Kidney (tissue), 14 donors: ENCODE results near the gene FZD1. TPM values are rescaled to one million over a fixed set of nuclear protein-coding genes. Genes with fewer than 3 reads are reported as not detected.
A peak's percentile ranks its signal among the peaks of the same experiment; 100 is the strongest.

ENCODE experiments used
- DNase-seq, 5 donors: peaks; one replicate each; pipeline ENCODE4 v3.0.0-alpha.2; 2013 to 2020
- FAIRE-seq: peaks from 2 replicates; lab custom pipeline; 2012; peaks lifted over from hg19 to GRCh38; lab: Jason Lieb, UNC
- H3K27ac ChIP-seq, 2 donors: one replicate each; pipeline ENCODE4 v1.7.0; 2013; ENCODE audit warnings: low read depth in 2 of 2, low read length in 2 of 2, inconsistent platforms in 1 of 2
- H3K27me3 ChIP-seq: one replicate; pipeline ENCODE4 v1.7.1; 2013; ENCODE audit warnings: low read length, inconsistent platforms; ENCODE audit not compliant: control insufficient read depth, insufficient read depth
- H3K36me3 ChIP-seq, 3 donors: one replicate each; pipeline versions ENCODE4 v1.7.0 to v1.7.1; 2013; ENCODE audit warnings: low read length in 3 of 3, control low read depth in 1 of 3, inconsistent platforms in 1 of 3; ENCODE audit not compliant: insufficient read depth in 3 of 3, control insufficient read depth in 2 of 3
- H3K4me1 ChIP-seq, 3 donors: one replicate each; pipeline versions ENCODE4 v1.7.0 to v1.7.1; 2013; ENCODE audit warnings: low read length in 3 of 3, inconsistent platforms in 1 of 3, low read depth in 1 of 3; ENCODE audit not compliant: control insufficient read depth in 2 of 3, insufficient read depth in 2 of 3
- H3K4me3 ChIP-seq, 3 donors: one replicate each; pipeline versions ENCODE4 v1.7.0 to v1.8.1; 2013; ENCODE audit warnings: low read length in 3 of 3, control low read depth in 1 of 3, inconsistent platforms in 1 of 3
- H3K9ac ChIP-seq, 3 donors: one replicate each; pipeline versions ENCODE4 v1.7.0 to v1.7.1; 2013; ENCODE audit warnings: low read length in 3 of 3, control low read depth in 1 of 3, inconsistent platforms in 1 of 3
- H3K9me3 ChIP-seq, 3 donors: one replicate each; pipeline versions ENCODE4 v1.7.0 to v1.7.1; 2013; ENCODE audit warnings: low read length in 3 of 3, control low read depth in 1 of 3, inconsistent platforms in 1 of 3; ENCODE audit not compliant: control insufficient read depth in 2 of 3, insufficient read depth in 1 of 3
- intact Hi-C: fragments of 100-400 bp; cut with DNase I; formaldehyde crosslinking; loops from one replicate; pipeline ENCODE4 v1.11.1; 2022
- polyA plus RNA-seq: library from polyadenylated mRNA; stranded (reverse); fragments of 350-450 nt; fragmentation: Illumina TruSeq; extraction: RNeasy Lipid Tissue Mini Kit (QIAGEN cat#74804); gene quantifications from one replicate; pipeline ENCODE4 v1.2.3, GENCODE V29; 2014; ENCODE audit warnings: low read depth, low replicate concordance; ENCODE audit not compliant: insufficient read depth
- total RNA-seq: library from RNA; stranded (reverse); fragmentation: NEBNext Ultra II Directional; extraction: Animal tissue kit (Norgen Biotek cat#: 25700); gene quantifications from one replicate; pipeline ENCODE4 v1.2.1, GENCODE V29; 2021
- TF ChIP-seq, protein P1 (sequence below): IDR thresholded peaks from 3 replicates; pipeline ENCODE4 v1.5.1; 2012; ENCODE audit warnings: mild to moderate bottlenecking, moderate library complexity, borderline replicate concordance; ENCODE audit not compliant: insufficient read depth; ENCODE audit errors: extremely low read depth
- donor health status: control.
- donor health status: control.
- donor health status: control.
- donor health status: control.
- donor health status: control.
- donor health status: DM: yes; HTN: yes; CAD: no.
- donor health status: Normal renal cell carcinoma (clear cell type).

Gene FZD1
- total and polyA plus RNA-seq, 2 donors from 2014 or later = 8.6 to 34.8 TPM

GRCh38 chr7:91242097-91242844 is 22.0 kb upstream of the FZD1 start:
- Histone ChIP-seq H3K27me3 (no peaks in the 10 kb centered on the region), H3K9me3 (no peaks in the 10 kb centered on the region), H3K9ac (no peak overlapping the region), H3K36me3 (no peaks in the 10 kb centered on the region), H3K4me1 (no peaks in the 10 kb centered on the region), H3K27ac (no peak overlapping the region), H3K4me3 (no peak overlapping the region)
- TF ChIP-seq, protein P1, sequence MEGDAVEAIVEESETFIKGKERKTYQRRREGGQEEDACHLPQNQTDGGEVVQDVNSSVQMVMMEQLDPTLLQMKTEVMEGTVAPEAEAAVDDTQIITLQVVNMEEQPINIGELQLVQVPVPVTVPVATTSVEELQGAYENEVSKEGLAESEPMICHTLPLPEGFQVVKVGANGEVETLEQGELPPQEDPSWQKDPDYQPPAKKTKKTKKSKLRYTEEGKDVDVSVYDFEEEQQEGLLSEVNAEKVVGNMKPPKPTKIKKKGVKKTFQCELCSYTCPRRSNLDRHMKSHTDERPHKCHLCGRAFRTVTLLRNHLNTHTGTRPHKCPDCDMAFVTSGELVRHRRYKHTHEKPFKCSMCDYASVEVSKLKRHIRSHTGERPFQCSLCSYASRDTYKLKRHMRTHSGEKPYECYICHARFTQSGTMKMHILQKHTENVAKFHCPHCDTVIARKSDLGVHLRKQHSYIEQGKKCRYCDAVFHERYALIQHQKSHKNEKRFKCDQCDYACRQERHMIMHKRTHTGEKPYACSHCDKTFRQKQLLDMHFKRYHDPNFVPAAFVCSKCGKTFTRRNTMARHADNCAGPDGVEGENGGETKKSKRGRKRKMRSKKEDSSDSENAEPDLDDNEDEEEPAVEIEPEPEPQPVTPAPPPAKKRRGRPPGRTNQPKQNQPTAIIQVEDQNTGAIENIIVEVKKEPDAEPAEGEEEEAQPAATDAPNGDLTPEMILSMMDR = no peak
- no peak for FAIRE-seq
- intact Hi-C loops = no loop called here
- peak in 2 of 5 donors; percentile 29 to 45 for DNase-seq

DNA sequence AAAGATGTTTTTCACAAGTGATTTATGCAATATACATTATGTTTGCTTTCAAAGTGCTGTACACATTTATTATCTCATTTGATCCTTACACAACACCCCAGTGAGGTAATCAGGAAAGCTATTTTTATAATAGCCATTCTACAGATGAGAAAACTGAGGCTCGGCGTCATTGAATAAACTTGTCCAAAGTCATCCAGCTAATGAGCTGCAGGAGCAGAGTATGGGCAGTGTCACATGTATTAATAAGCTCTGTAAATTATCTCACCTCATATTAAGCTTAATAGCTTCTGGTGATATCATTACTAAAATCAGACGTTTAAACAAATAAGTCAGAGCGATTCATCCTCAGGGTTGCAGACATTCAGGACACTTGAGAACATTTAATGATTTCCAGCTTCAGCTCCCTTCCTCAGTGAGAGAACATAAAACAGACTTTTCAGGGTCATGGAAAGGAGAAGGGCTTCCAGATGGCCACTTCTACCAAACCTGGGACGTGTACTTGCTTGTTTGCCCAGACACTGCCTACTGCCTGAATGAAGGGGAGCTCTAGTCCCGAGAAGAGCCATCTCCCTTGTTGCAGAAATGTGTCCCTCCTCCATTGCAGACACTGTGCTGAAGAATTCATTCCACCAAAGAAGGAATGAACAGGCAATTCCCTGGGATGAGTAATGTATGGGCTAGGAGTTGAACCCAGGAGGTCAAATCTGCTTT is 20.5 kb upstream of the FZD1 start:
- DNase-seq (no peak), FAIRE-seq (no peak)
- Histone ChIP-seq H3K9me3 (no peaks in the 10 kb centered on the region), H3K9ac (no peak overlapping the region), H3K36me3 (no peaks in the 10 kb centered on the region), H3K27ac (no peak overlapping the region), H3K27me3 (no peaks in the 10 kb centered on the region), H3K4me1 (no peaks in the 10 kb centered on the region), H3K4me3 (no peak overlapping the region)
- TF ChIP-seq, protein P1 = no peak
- intact Hi-C loops = no loop called here

GRCh38 chr7:91247500-91247899 is 16.7 kb upstream of the FZD1 start:
- TF ChIP-seq, protein P1 = peak; percentile 3
- no peaks in the 10 kb centered on the region for H3K4me1 ChIP-seq
- H3K9ac ChIP-seq = no peak overlapping the region
- DNase-seq (no peak), FAIRE-seq (no peak)
- no peaks in the 10 kb centered on the region for H3K36me3 ChIP-seq
- H3K4me3 ChIP-seq = no peak overlapping the region
- no peaks in the 10 kb centered on the region for H3K27me3 ChIP-seq
- no peaks in the 10 kb centered on the region for H3K9me3 ChIP-seq
- intact Hi-C loops = no loop called here
- H3K27ac ChIP-seq = no peak overlapping the region
